Measurements from ENCODE around the gene GPX4.

GRCh38 chr19:1097810-1098176, 6.0 kb upstream of the GPX4 start:
- TF ChIP-seq CTCF (IDR thresholded peaks at IDR 0.05; ENCODE audit: low read depth, low read length), result no peak
- TF ChIP-seq EZH2phosphoT487 (IDR thresholded peaks at IDR 0.05; ENCODE audit: low read depth), result no peak
